ENCODE measurements around the gene ENDOD1.

Gene ENDOD1

DNA sequence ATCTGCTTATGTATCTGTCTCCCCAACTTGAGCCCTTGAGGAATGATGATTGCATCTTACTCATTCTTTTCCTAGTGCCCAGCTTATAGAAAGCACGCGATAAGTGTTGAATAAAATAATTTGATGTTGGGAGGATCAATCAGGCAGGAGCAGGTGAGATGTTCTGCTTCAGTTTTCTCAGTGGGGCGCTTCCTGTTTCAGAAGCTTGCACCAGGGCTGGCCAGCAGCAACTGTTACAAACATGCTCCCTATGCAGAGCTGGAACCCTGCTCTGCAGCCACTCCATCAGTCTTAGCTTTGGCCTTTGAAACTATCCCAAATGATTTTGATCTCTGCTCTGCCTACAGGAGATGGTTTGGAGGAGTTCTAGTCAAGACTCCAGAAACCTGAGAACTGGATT lies 3.9 kb downstream of the ENDOD1 start:
- H3K4me3 ChIP-seq (replicated peaks; ENCODE audit: low read depth, low read length): no peak overlapping the region
- DNase-seq (ENCODE audit: extremely low read depth, low read depth): no peak
- TF ChIP-seq, protein P1, sequence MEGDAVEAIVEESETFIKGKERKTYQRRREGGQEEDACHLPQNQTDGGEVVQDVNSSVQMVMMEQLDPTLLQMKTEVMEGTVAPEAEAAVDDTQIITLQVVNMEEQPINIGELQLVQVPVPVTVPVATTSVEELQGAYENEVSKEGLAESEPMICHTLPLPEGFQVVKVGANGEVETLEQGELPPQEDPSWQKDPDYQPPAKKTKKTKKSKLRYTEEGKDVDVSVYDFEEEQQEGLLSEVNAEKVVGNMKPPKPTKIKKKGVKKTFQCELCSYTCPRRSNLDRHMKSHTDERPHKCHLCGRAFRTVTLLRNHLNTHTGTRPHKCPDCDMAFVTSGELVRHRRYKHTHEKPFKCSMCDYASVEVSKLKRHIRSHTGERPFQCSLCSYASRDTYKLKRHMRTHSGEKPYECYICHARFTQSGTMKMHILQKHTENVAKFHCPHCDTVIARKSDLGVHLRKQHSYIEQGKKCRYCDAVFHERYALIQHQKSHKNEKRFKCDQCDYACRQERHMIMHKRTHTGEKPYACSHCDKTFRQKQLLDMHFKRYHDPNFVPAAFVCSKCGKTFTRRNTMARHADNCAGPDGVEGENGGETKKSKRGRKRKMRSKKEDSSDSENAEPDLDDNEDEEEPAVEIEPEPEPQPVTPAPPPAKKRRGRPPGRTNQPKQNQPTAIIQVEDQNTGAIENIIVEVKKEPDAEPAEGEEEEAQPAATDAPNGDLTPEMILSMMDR (IDR thresholded peaks at IDR 0.05; ENCODE audit: low read depth, low read length, missing control alignments): no peak

GRCh38 chr11:95095858-95096587 lies 6.4 kb downstream of the ENDOD1 start:
- TF ChIP-seq, protein P1 (IDR thresholded peaks at IDR 0.05; ENCODE audit: low read depth, low read length, missing control alignments): no peak

DNA sequence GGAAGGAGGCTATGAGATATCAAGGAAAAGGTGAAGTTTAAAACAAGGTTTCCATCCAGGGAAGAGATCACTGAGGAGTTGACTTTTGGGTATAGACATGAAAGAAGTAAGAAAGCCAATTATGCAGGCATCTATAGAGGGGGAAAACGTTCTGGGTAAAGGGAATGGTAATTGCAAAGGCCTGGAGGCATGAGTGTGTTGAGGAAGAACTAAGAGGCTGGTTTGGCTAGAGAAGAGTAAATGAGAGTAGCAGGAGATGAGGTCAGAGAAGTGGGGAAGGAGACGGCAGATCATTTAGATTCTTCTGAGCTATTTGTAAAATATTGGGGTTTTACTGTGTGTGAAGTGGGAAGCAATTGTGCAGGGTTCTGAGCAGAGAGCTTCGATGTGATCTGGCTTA lies 7.6 kb downstream of the ENDOD1 start:
- TF ChIP-seq, protein P1 (IDR thresholded peaks at IDR 0.05; ENCODE audit: low read depth, low read length, missing control alignments): no peak
- DNase-seq (ENCODE audit: extremely low read depth, low read depth): no peak

More at GRCh38 chr11:95095858-95096587, 6.4 kb downstream of the ENDOD1 start:
- DNase-seq (ENCODE audit: extremely low read depth, low read depth): no peak
- no peak overlapping the region for H3K4me3 ChIP-seq (replicated peaks; ENCODE audit: low read depth, low read length)

GRCh38 chr11:95098826-95099225 lies 9.2 kb downstream of the ENDOD1 start:
- TF ChIP-seq, protein P1 (IDR thresholded peaks at IDR 0.05; ENCODE audit: low read depth, low read length, missing control alignments): no peak
- no peak overlapping the region for H3K4me3 ChIP-seq (replicated peaks; ENCODE audit: low read depth, low read length)
- no peak for DNase-seq (ENCODE audit: extremely low read depth, low read depth)

More for the DNA sequence above, 7.6 kb downstream of the ENDOD1 start:
- no peak overlapping the region for H3K4me3 ChIP-seq (replicated peaks; ENCODE audit: low read depth, low read length)

- TF ChIP-seq, protein P1 (IDR thresholded peaks at IDR 0.05; ENCODE audit: low read depth, low read length, missing control alignments): no peak
- no peak for DNase-seq (ENCODE audit: extremely low read depth, low read depth)
- H3K4me3 ChIP-seq (replicated peaks; ENCODE audit: low read depth, low read length): no peak overlapping the region
Measured at GRCh38 chr11:95100191-95100648, 10.6 kb downstream of the ENDOD1 start.

GRCh38 chr11:95100856-95101507 lies 11.3 kb downstream of the ENDOD1 start:
- no peak overlapping the region for H3K4me3 ChIP-seq (replicated peaks; ENCODE audit: low read depth, low read length)
- TF ChIP-seq, protein P1 (IDR thresholded peaks at IDR 0.05; ENCODE audit: low read depth, low read length, missing control alignments): no peak
- DNase-seq (ENCODE audit: extremely low read depth, low read depth): no peak
